Esophagus squamous epithelium (tissue), 5 donors: Measurements from ENCODE around the gene HS3ST2. TPM values are rescaled to one million over a fixed set of nuclear protein-coding genes. Genes with fewer than 3 reads are reported as not detected.
"Not testable (repeated sequence)": the region's sequence is repeated elsewhere in the genome, so short reads cannot be mapped to it uniquely, and the experiment has no call there.

Experiments used
- DNase-seq: peaks from one replicate; lab custom pipeline; 2025; lab: John Stamatoyannopoulos, UW
- H3K27ac ChIP-seq, 4 donors: fragments of 200-600 bp; sonication (generic); one replicate each; pipeline ENCODE4 v1.5.1; 2016 to 2019; ENCODE audit warnings: mild to moderate bottlenecking in 1 of 4
- H3K27me3 ChIP-seq, 4 donors: fragments of 200-600 bp; sonication (generic); 1 replicate in 3 of 4; 2 replicates in 1 of 4; pipeline versions ENCODE4 v1.5.1 to v1.6.0; 2017 to 2021; ENCODE audit warnings: antibody characterized with exemption in 1 of 4
- H3K36me3 ChIP-seq, 3 donors: fragments of 200-600 bp; sonication (generic); one replicate each; pipeline ENCODE4 v1.5.1; 2016 to 2019
- H3K4me1 ChIP-seq, 3 donors: fragments of 200-600 bp; sonication (generic); one replicate each; pipeline ENCODE4 v1.5.1; 2017 to 2019
- H3K4me3 ChIP-seq, 4 donors: fragments of 200-600 bp; sonication (generic); 1 replicate in 3 of 4; 2 replicates in 1 of 4; pipeline ENCODE4 v1.5.1; 2016 to 2019; ENCODE audit warnings: mild to moderate bottlenecking in 2 of 4, moderate library complexity in 1 of 4
- H3K9me3 ChIP-seq, 3 donors: fragments of 200-600 bp; sonication (generic); one replicate each; pipeline ENCODE4 v1.5.1; 2016 to 2019
- CTCF ChIP-seq, 6 experiments: fragments of 450-650 bp in 4 of 6; fragments of 200-600 bp in 2 of 6; sonication (generic) in 2 of 6; IDR thresholded peaks; one replicate each; pipeline ENCODE4 v1.5.1; 2016 to 2019; ENCODE audit warnings: antibody characterized with exemption in 6 of 6, mild to moderate bottlenecking in 4 of 6, moderate library complexity in 4 of 6
- POLR2A ChIP-seq, 4 donors: fragments of 450-650 bp; IDR thresholded peaks; one replicate each; pipeline ENCODE4 v1.6.1; 2017; ENCODE audit warnings: antibody characterized with exemption in 4 of 4, mild to moderate bottlenecking in 4 of 4, moderate library complexity in 3 of 4
- WGBS, 2 donors: methylation state at CpG; one replicate each; pipeline ENCODE4 v1.1.5; 2018; 5-methylcytosine and 5-hydroxymethylcytosine counted together
- intact Hi-C: fragments of 100-400 bp; cut with DNase I; formaldehyde crosslinking; loops from one replicate; pipeline ENCODE4 v1.15.0; 2022
- total RNA-seq, 4 donors: library from RNA; depleted of rRNA; stranded (reverse); fragments of >200 nt; gene quantifications; one replicate each; pipeline ENCODE4 v1.1.0, GENCODE V29; 2016
- donor health status: DM: yes; HTN: yes; CAD: no.

HS3ST2 gene
- total RNA-seq, 4 donors from 2014 or later, result 0.12 to 0.76 (median 0.30) TPM; not detected in 1

GRCh38 chr16:22816475-22816874, 2.5 kb downstream of the HS3ST2 start:
- Histone ChIP-seq H3K9me3 (no peaks in the 10 kb centered on the region), H3K27me3 (peaks cover 4 to 61% (median 11%) of the 10 kb centered on the region in 4 donors), H3K4me1 (peaks cover 11 to 23% (median 15%) of the 10 kb centered on the region in 3 donors), H3K27ac (no peak overlapping the region), H3K36me3 (no peaks in the 10 kb centered on the region), H3K4me3 (no peak overlapping the region)
- 76 to 81% methylated on average over 4 of the region's 6 CpGs for WGBS, 2 donors
- no peak for TF ChIP-seq CTCF (IDR thresholded peaks at IDR 0.05)
- no peak for TF ChIP-seq POLR2A (IDR thresholded peaks at IDR 0.05)
- no peak for DNase-seq
- intact Hi-C loops, result no loop called here

- H3K4me3 ChIP-seq, DNase-seq, H3K9me3 ChIP-seq, intact Hi-C loops, H3K36me3 ChIP-seq, H3K27ac ChIP-seq: not testable (repeated sequence)
- Histone ChIP-seq H3K27me3 (peaks cover 4 to 48% (median 8%) of the 10 kb centered on the region in 4 donors), H3K4me1 (peaks cover 7 to 15% (median 10%) of the 10 kb centered on the region in 3 donors)
These were observed 4.8 kb downstream of the HS3ST2 start for GRCh38 chr16:22818736-22819135.

DNA sequence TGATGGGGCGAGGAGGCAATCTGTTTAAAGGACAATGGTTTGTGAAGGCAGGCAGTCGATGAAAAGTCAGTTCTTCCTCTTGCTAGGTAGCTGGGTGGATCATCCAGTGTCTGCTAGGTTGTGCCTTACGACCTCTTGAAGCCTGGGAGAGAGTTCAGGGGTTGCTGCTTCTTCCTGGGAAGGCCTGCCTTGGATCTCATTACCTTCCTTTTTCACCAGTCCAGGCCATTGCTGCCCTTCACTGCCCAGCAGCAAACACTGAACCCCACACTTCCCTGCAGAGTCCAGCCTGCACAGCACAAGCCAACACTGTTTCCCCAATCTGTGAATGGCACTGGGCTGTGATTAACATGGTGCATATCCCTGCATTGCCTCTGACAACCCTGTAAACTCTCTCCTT, 24.7 kb downstream of the HS3ST2 start:
- TF ChIP-seq CTCF (IDR thresholded peaks at IDR 0.05), result no peak
- TF ChIP-seq POLR2A (IDR thresholded peaks at IDR 0.05), result no peak
- 48 to 67% methylated on average over 3 of the region's 3 CpGs for WGBS, 2 donors
- Histone ChIP-seq H3K9me3 (no peaks in the 10 kb centered on the region), H3K27ac (no peak overlapping the region), H3K4me3 (no peak overlapping the region), H3K36me3 (no peaks in the 10 kb centered on the region), H3K27me3 (peaks cover 0 to 37% (median 0%) of the 10 kb centered on the region in 4 donors), H3K4me1 (no peaks in the 10 kb centered on the region)
- no peak for DNase-seq
- intact Hi-C loops, result no loop called here

GRCh38 chr16:22842031-22842430, 28.1 kb downstream of the HS3ST2 start:
- H3K27ac ChIP-seq, DNase-seq, H3K36me3 ChIP-seq, H3K4me1 ChIP-seq, H3K4me3 ChIP-seq, intact Hi-C loops, H3K9me3 ChIP-seq: not testable (repeated sequence)
- peaks cover 0 to 30% (median 0%) of the 10 kb centered on the region in 4 donors for H3K27me3 ChIP-seq
- WGBS, 2 donors, result 74 to 78% methylated on average over 3 to 4 of the region's 4 CpGs

GRCh38 chr16:22843122-22843521, 29.2 kb downstream of the HS3ST2 start:
- 65 to 82% methylated on average over 3 of the region's 3 CpGs for WGBS, 2 donors
- Histone ChIP-seq H3K4me1 (no peaks in the 10 kb centered on the region), H3K36me3 (no peaks in the 10 kb centered on the region), H3K9me3 (no peaks in the 10 kb centered on the region), H3K4me3 (no peak overlapping the region), H3K27me3 (peaks cover 0 to 28% (median 0%) of the 10 kb centered on the region in 4 donors), H3K27ac (no peak overlapping the region)
- TF ChIP-seq POLR2A (IDR thresholded peaks at IDR 0.05), result no peak
- no peak for TF ChIP-seq CTCF (IDR thresholded peaks at IDR 0.05)
- no peak for DNase-seq
- intact Hi-C loops, result no loop called here

DNA sequence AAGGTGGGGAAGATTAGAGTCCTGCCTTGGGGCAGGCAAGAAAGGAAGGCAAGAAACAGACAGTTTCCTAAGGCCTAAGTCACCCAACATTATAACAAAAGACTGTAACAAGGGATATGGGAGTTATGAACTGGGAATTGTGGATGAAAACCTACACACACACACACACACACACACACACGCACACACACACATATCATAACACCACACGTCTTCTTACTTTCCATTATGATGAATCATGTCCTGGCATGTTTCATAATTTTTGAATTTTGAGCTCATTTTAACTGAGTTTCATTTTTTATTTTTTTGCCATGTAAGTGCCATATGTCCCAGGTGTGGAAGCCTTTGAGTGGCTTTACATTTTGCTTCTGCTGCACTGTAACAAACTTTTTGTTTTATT, 29.9 kb downstream of the HS3ST2 start:
- TF ChIP-seq POLR2A (IDR thresholded peaks at IDR 0.05) (no peak), CTCF (IDR thresholded peaks at IDR 0.05) (no peak)
- Histone ChIP-seq H3K27ac (no peak overlapping the region), H3K36me3 (no peaks in the 10 kb centered on the region), H3K9me3 (no peaks in the 10 kb centered on the region), H3K4me1 (no peaks in the 10 kb centered on the region), H3K27me3 (peaks cover 0 to 22% (median 0%) of the 10 kb centered on the region in 4 donors), H3K4me3 (no peak overlapping the region)
- intact Hi-C loops, result no loop called here
- WGBS, 2 donors, result 43 to 53% methylated on average over 2 of the region's 2 CpGs
- DNase-seq, result no peak
